WTC11 (cell line): ENCODE measurements around the gene SEMA7A. TPM values are rescaled to one million over a fixed set of nuclear protein-coding genes. Genes with fewer than 3 reads are reported as not detected.
A peak's percentile ranks its signal among the peaks of the same experiment; 100 is the strongest.

ENCODE experiments used
- ATAC-seq: fragments of 200-7000 bp; cut with Tn5 transposase; 2 replicates; pipeline ENCODE4 v1.10.0; 2021; ENCODE audit warnings: mild to moderate bottlenecking, moderate library complexity
- CTCF ChIA-PET: fragments of 300-600 bp; sonication (Branson Sonifier 250); formaldehyde crosslinking; loops from one replicate; lab custom pipeline; 2021; ENCODE audit warnings: antibody characterized with exemption; lab: Charles Lee
- POLR2A ChIA-PET: fragments of 350-600 bp; sonication (Branson Sonifier 250); formaldehyde crosslinking; loops from one replicate; lab custom pipeline; 2021; ENCODE audit warnings: antibody characterized with exemption; lab: Charles Lee
- DNase-seq: peaks from one replicate; pipeline ENCODE4 v3.0.0; 2021; ENCODE audit warnings: low spot score
- H3K27ac Mint-ChIP-seq: 2 replicates; pipeline ENCODE4 v1.8.0; 2021; ENCODE audit warnings: mixed read lengths
- H3K27me3 Mint-ChIP-seq: 2 replicates; pipeline ENCODE4 v1.8.0; 2021; ENCODE audit warnings: low read depth, mild to moderate bottlenecking, moderate library complexity, mixed read lengths
- H3K36me3 Mint-ChIP-seq: 2 replicates; pipeline ENCODE4 v1.8.0; 2021; ENCODE audit warnings: mixed read lengths
- H3K4me1 Mint-ChIP-seq: 2 replicates; pipeline ENCODE4 v1.8.0; 2022; ENCODE audit warnings: mixed read lengths
- H3K4me3 Mint-ChIP-seq: 2 replicates; pipeline ENCODE4 v1.8.0; 2021; ENCODE audit warnings: mild to moderate bottlenecking, moderate library complexity, mixed read lengths
- H3K9me3 Mint-ChIP-seq: 2 replicates; pipeline ENCODE4 v1.8.0; 2021; ENCODE audit warnings: mixed read lengths
- CREB1 ChIP-seq: sonication (generic); formaldehyde crosslinking; IDR thresholded peaks from 2 replicates; pipeline ENCODE4 v1.8.0; 2023; ENCODE audit warnings: mild to moderate bottlenecking, missing genetic modification reagents
- ESRRA ChIP-seq: sonication (generic); formaldehyde crosslinking; IDR thresholded peaks from 2 replicates; pipeline ENCODE4 v1.8.1; 2022; ENCODE audit warnings: mild to moderate bottlenecking, missing genetic modification reagents, borderline replicate concordance
- FOXJ3 ChIP-seq: sonication (generic); formaldehyde crosslinking; IDR thresholded peaks from 2 replicates; pipeline ENCODE4 v1.9.0; 2021; ENCODE audit warnings: missing genetic modification reagents, mild to moderate bottlenecking, borderline replicate concordance
- GRHL2 ChIP-seq: fragments of 250-450 bp; sonication (Bioruptor Pico); IDR thresholded peaks from 2 replicates; pipeline ENCODE4 v1.8.0; 2022; ENCODE audit warnings: mild to moderate bottlenecking, moderate library complexity; ENCODE audit not compliant: insufficient replicate concordance, severe bottlenecking
- GTF2I ChIP-seq: fragments of 250-450 bp; sonication (Bioruptor Pico); conservative IDR thresholded peaks from 2 replicates; pipeline ENCODE4 v1.4.0; 2021; ENCODE audit warnings: mild to moderate bottlenecking
- IRF2 ChIP-seq: sonication (generic); formaldehyde crosslinking; IDR thresholded peaks from 2 replicates; pipeline ENCODE4 v1.8.0; 2022; ENCODE audit warnings: low read depth, missing genetic modification reagents, borderline replicate concordance
- JUN ChIP-seq: sonication (generic); formaldehyde crosslinking; IDR thresholded peaks from 2 replicates; pipeline ENCODE4 v1.8.0; 2023; ENCODE audit warnings: mild to moderate bottlenecking, missing genetic modification reagents
- NFE2L1 ChIP-seq: sonication (generic); formaldehyde crosslinking; IDR thresholded peaks from 2 replicates; pipeline ENCODE4 v1.8.1; 2023; ENCODE audit warnings: missing genetic modification reagents
- NR2C2 ChIP-seq: sonication (generic); formaldehyde crosslinking; IDR thresholded peaks from 2 replicates; pipeline ENCODE4 v1.8.0; 2022; ENCODE audit warnings: mild to moderate bottlenecking, missing genetic modification reagents
- RELA ChIP-seq: sonication (generic); formaldehyde crosslinking; IDR thresholded peaks from 2 replicates; pipeline ENCODE4 v1.8.1; 2022; ENCODE audit warnings: missing genetic modification reagents, mild to moderate bottlenecking, borderline replicate concordance
- SP1 ChIP-seq: sonication (generic); formaldehyde crosslinking; conservative IDR thresholded peaks from 2 replicates; pipeline ENCODE4 v1.8.1; 2022; ENCODE audit warnings: missing genetic modification reagents
- ZNF138 ChIP-seq: sonication (generic); formaldehyde crosslinking; conservative IDR thresholded peaks from 2 replicates; pipeline ENCODE4 v1.8.1; 2022; ENCODE audit warnings: mild to moderate bottlenecking, moderate library complexity, missing genetic modification reagents
- ZNF232 ChIP-seq: sonication (generic); formaldehyde crosslinking; IDR thresholded peaks from 2 replicates; pipeline ENCODE4 v1.8.0; 2022; ENCODE audit warnings: mild to moderate bottlenecking, missing genetic modification reagents
- ZNF416 ChIP-seq: fragments of 250-450 bp; sonication (Bioruptor Pico); IDR thresholded peaks from 2 replicates; pipeline ENCODE4 v1.9.0; 2021; ENCODE audit warnings: mild to moderate bottlenecking, inconsistent platforms
- total RNA-seq: library from RNA; stranded (reverse); gene quantifications from 3 replicates; pipeline ENCODE4 v1.2.3, GENCODE V29; 2021
- TF ChIP-seq, protein P1 (sequence below): fragments of 200-600 bp; IDR thresholded peaks from 2 replicates; pipeline ENCODE4 v1.8.0; 2022; ENCODE audit warnings: antibody characterized with exemption
- TF ChIP-seq, protein P2 (sequence below): sonication (generic); formaldehyde crosslinking; conservative IDR thresholded peaks from 2 replicates; pipeline ENCODE4 v1.8.1; 2023; ENCODE audit warnings: mild to moderate bottlenecking, low read depth, missing genetic modification reagents, moderate library complexity
- TF ChIP-seq, protein P3 (sequence below): fragments of 250-450 bp; sonication (Bioruptor Pico); IDR thresholded peaks from 2 replicates; pipeline ENCODE4 v1.9.0; 2021; ENCODE audit warnings: mild to moderate bottlenecking, borderline replicate concordance
- TF ChIP-seq, protein P4 (sequence below): fragments of 250-450 bp; sonication (Bioruptor Pico); IDR thresholded peaks from 2 replicates; pipeline ENCODE4 v1.9.0; 2021; ENCODE audit warnings: mild to moderate bottlenecking
- TF ChIP-seq, protein P5 (sequence below): sonication (generic); formaldehyde crosslinking; IDR thresholded peaks from 2 replicates; pipeline ENCODE4 v1.8.1; 2023; ENCODE audit warnings: mild to moderate bottlenecking, missing genetic modification reagents, moderate library complexity
- TF ChIP-seq, protein P6 (sequence below): fragments of 250-450 bp; sonication (Bioruptor Pico); conservative IDR thresholded peaks from 2 replicates; pipeline ENCODE4 v1.9.0; 2021; ENCODE audit warnings: mild to moderate bottlenecking

The SEMA7A gene
- total RNA-seq, 1 experiment from 2014 or later: 17.9 TPM

DNA sequence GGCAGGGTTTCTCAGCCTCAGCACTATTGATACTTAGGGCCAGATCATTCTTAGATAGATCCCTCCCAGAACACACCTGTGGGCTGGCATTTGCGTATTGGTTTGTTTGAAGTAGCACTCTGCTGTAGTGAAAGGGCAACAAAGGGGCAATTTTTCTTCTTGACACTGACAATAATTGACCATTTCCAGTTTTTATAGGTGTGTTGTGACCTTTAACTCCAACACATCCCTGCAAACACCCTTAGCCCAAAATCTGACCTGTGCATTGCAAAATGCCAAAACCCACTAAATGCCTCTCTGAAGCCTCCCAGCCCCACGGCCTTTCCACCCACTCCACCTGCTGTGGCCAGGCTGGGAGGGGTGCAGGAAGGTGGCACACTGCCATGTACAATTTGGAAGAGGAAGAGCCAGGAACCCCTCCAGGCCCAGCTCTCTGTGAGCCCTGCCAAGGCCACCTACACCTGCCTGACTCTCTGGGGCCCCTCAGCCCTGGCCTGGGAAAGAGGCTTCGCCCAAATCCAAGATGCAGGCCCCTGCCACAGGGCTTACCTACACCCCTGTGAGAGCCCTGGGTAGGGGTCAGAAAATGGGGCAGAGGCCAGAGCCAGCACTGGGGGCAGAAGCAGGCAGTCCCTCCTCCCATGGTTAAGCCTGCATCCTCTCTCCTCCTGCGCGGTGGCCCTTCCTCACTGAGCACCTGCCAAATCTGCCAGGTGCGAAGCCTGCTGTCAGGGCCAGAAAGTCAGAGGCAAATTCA, 56.8 kb downstream of the SEMA7A start:
- peak; percentile 8 for DNase-seq
- ATAC-seq: no peak
- H3K4me3 Mint-ChIP-seq: no peak overlapping the region
- ChIA-PET CTCF (interaction anchor here (1.0 to 1.6 kb wide), 5 partner anchors 58 to 106 kb away, joined by 3 to 9 read pairs (median 6); no protein-coding TSS in a partner anchor), POLR2A (no interaction called here)
- no peaks in the 10 kb centered on the region; the same call in 1 of the 2 replicates for H3K27me3 Mint-ChIP-seq
- H3K27ac Mint-ChIP-seq: no peak overlapping the region
- no peak for TF ChIP-seq NFE2L1 (CRISPR knock-in tag)
- TF ChIP-seq JUN (CRISPR knock-in tag): no peak
- TF ChIP-seq, protein P1, sequence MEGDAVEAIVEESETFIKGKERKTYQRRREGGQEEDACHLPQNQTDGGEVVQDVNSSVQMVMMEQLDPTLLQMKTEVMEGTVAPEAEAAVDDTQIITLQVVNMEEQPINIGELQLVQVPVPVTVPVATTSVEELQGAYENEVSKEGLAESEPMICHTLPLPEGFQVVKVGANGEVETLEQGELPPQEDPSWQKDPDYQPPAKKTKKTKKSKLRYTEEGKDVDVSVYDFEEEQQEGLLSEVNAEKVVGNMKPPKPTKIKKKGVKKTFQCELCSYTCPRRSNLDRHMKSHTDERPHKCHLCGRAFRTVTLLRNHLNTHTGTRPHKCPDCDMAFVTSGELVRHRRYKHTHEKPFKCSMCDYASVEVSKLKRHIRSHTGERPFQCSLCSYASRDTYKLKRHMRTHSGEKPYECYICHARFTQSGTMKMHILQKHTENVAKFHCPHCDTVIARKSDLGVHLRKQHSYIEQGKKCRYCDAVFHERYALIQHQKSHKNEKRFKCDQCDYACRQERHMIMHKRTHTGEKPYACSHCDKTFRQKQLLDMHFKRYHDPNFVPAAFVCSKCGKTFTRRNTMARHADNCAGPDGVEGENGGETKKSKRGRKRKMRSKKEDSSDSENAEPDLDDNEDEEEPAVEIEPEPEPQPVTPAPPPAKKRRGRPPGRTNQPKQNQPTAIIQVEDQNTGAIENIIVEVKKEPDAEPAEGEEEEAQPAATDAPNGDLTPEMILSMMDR: no peak
- TF ChIP-seq FOXJ3: no peak
- peaks cover 17% of the 10 kb centered on the region for H3K4me1 Mint-ChIP-seq
- H3K36me3 Mint-ChIP-seq: no peaks in the 10 kb centered on the region
- no peaks in the 10 kb centered on the region for H3K9me3 Mint-ChIP-seq

DNA sequence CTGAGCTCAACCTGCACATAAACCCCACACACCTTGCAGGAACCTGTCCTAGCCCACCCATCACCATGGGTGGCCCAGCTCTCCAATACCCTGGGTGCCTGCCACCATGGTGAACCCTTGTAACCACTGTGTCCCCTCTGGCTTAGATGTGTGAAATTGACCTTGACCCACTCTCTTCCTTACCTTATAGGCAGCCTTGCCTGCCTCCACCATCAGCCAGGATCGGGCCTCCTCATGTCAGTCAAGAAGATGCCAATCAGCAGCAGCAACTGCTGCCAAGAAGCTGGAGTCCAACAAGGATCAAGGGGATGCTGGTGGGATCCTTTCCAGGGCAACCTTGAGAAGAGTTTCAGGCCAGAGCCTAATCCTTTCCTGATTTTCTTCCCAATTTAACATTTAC, 57.5 kb downstream of the SEMA7A start:
- Mint-ChIP-seq H3K36me3 (no peaks in the 10 kb centered on the region), H3K9me3 (no peaks in the 10 kb centered on the region), H3K4me1 (peaks cover 19% of the 10 kb centered on the region), H3K27ac (no peak overlapping the region), H3K4me3 (no peak overlapping the region), H3K27me3 (no peaks in the 10 kb centered on the region; the same call in 1 of the 2 replicates)
- TF ChIP-seq SP1 (CRISPR knock-in tag) (no peak), ZNF232 (no peak), IRF2 (CRISPR knock-in tag) (no peak), CREB1 (CRISPR knock-in tag) (no peak), ZNF138 (CRISPR knock-in tag) (no peak), ESRRA (CRISPR knock-in tag) (no peak), ZNF416 (no peak), RELA (no peak), NR2C2 (CRISPR knock-in tag) (no peak), GRHL2 (CRISPR knock-in tag) (no peak), GTF2I (CRISPR knock-in tag) (no peak)
- TF ChIP-seq, protein P2, sequence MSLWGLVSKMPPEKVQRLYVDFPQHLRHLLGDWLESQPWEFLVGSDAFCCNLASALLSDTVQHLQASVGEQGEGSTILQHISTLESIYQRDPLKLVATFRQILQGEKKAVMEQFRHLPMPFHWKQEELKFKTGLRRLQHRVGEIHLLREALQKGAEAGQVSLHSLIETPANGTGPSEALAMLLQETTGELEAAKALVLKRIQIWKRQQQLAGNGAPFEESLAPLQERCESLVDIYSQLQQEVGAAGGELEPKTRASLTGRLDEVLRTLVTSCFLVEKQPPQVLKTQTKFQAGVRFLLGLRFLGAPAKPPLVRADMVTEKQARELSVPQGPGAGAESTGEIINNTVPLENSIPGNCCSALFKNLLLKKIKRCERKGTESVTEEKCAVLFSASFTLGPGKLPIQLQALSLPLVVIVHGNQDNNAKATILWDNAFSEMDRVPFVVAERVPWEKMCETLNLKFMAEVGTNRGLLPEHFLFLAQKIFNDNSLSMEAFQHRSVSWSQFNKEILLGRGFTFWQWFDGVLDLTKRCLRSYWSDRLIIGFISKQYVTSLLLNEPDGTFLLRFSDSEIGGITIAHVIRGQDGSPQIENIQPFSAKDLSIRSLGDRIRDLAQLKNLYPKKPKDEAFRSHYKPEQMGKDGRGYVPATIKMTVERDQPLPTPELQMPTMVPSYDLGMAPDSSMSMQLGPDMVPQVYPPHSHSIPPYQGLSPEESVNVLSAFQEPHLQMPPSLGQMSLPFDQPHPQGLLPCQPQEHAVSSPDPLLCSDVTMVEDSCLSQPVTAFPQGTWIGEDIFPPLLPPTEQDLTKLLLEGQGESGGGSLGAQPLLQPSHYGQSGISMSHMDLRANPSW: no peak
- TF ChIP-seq, protein P3, sequence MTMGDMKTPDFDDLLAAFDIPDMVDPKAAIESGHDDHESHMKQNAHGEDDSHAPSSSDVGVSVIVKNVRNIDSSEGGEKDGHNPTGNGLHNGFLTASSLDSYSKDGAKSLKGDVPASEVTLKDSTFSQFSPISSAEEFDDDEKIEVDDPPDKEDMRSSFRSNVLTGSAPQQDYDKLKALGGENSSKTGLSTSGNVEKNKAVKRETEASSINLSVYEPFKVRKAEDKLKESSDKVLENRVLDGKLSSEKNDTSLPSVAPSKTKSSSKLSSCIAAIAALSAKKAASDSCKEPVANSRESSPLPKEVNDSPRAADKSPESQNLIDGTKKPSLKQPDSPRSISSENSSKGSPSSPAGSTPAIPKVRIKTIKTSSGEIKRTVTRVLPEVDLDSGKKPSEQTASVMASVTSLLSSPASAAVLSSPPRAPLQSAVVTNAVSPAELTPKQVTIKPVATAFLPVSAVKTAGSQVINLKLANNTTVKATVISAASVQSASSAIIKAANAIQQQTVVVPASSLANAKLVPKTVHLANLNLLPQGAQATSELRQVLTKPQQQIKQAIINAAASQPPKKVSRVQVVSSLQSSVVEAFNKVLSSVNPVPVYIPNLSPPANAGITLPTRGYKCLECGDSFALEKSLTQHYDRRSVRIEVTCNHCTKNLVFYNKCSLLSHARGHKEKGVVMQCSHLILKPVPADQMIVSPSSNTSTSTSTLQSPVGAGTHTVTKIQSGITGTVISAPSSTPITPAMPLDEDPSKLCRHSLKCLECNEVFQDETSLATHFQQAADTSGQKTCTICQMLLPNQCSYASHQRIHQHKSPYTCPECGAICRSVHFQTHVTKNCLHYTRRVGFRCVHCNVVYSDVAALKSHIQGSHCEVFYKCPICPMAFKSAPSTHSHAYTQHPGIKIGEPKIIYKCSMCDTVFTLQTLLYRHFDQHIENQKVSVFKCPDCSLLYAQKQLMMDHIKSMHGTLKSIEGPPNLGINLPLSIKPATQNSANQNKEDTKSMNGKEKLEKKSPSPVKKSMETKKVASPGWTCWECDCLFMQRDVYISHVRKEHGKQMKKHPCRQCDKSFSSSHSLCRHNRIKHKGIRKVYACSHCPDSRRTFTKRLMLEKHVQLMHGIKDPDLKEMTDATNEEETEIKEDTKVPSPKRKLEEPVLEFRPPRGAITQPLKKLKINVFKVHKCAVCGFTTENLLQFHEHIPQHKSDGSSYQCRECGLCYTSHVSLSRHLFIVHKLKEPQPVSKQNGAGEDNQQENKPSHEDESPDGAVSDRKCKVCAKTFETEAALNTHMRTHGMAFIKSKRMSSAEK (CRISPR knock-in tag): no peak
- TF ChIP-seq, protein P4, sequence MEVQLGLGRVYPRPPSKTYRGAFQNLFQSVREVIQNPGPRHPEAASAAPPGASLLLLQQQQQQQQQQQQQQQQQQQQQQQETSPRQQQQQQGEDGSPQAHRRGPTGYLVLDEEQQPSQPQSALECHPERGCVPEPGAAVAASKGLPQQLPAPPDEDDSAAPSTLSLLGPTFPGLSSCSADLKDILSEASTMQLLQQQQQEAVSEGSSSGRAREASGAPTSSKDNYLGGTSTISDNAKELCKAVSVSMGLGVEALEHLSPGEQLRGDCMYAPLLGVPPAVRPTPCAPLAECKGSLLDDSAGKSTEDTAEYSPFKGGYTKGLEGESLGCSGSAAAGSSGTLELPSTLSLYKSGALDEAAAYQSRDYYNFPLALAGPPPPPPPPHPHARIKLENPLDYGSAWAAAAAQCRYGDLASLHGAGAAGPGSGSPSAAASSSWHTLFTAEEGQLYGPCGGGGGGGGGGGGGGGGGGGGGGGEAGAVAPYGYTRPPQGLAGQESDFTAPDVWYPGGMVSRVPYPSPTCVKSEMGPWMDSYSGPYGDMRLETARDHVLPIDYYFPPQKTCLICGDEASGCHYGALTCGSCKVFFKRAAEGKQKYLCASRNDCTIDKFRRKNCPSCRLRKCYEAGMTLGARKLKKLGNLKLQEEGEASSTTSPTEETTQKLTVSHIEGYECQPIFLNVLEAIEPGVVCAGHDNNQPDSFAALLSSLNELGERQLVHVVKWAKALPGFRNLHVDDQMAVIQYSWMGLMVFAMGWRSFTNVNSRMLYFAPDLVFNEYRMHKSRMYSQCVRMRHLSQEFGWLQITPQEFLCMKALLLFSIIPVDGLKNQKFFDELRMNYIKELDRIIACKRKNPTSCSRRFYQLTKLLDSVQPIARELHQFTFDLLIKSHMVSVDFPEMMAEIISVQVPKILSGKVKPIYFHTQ (CRISPR knock-in tag): no peak
- TF ChIP-seq, protein P5, sequence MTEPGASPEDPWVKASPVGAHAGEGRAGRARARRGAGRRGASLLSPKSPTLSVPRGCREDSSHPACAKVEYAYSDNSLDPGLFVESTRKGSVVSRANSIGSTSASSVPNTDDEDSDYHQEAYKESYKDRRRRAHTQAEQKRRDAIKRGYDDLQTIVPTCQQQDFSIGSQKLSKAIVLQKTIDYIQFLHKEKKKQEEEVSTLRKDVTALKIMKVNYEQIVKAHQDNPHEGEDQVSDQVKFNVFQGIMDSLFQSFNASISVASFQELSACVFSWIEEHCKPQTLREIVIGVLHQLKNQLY (CRISPR knock-in tag): no peak
- TF ChIP-seq, protein P6, sequence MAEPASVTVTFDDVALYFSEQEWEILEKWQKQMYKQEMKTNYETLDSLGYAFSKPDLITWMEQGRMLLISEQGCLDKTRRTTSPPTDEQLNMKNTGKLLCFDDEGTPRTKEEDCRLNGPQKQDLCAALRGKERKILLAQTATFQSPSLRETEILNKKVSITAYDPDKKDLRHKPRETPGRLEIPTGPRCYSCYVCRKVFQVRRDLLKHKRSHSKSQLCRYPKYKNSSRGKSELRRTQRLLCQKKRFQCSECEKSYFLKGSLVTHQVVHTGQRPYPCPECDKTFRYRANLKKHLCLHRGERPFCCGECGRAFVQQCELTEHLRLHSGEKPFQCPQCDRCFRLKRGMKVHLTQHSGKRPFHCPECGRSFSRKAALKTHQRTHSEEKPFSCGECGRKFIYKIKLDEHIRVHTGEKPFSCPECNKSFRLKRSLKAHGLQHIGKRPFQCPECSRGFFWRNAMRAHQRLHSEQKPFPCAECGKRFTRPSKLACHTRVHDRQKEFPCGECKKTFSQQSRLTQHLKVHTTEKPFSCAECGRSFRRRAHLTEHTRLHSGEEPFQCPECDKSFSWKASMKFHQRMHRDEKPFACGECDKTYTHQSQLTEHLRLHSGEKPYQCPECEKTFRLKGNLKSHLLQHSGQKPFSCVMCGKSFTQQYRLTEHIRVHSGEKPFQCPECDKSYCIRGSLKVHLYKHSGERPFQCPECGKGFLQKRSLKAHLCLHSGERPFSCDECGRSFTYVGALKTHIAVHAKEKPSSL: no peak
- POLR2A ChIA-PET: no interaction called here
- no peak for DNase-seq
- no peak for ATAC-seq
- CTCF ChIA-PET: interaction anchor here (0.6 to 1.6 kb wide), 13 partner anchors 8 to 403 kb away, joined by 3 to 9 read pairs (median 3); partner anchors contain the start of genes CYP11A1 and UBL7
